Left lobe of liver (tissue), 2 donors: ENCODE results near the gene GPHB5. TPM values are rescaled to one million over a fixed set of nuclear protein-coding genes. Genes with fewer than 3 reads are reported as not detected.
"Not testable (repeated sequence)": the region's sequence is repeated elsewhere in the genome, so short reads cannot be mapped to it uniquely, and the experiment has no call there.

ENCODE experiments used
- ATAC-seq: fragments of 200-7000 bp; cut with Tn5 transposase; one replicate; pipeline ENCODE4 v1.9.1; 2020; ENCODE audit warnings: mild to moderate bottlenecking, moderate library complexity
- DNase-seq: peaks from one replicate; pipeline ENCODE4 v3.0.0-alpha.2; 2020; ENCODE audit warnings: low spot score
- total RNA-seq: library from RNA; stranded (reverse); gene quantifications from one replicate; pipeline ENCODE4 v1.2.1, GENCODE V29; 2021
- donor health status: DM: no; HTN: no; CAD: no; lungs with moderate emphysema.
- donor health status: DM: no; HTN: yes; CAD: no.

GPHB5 gene
- total RNA-seq, 1 donor from 2014 or later: not detected

DNA sequence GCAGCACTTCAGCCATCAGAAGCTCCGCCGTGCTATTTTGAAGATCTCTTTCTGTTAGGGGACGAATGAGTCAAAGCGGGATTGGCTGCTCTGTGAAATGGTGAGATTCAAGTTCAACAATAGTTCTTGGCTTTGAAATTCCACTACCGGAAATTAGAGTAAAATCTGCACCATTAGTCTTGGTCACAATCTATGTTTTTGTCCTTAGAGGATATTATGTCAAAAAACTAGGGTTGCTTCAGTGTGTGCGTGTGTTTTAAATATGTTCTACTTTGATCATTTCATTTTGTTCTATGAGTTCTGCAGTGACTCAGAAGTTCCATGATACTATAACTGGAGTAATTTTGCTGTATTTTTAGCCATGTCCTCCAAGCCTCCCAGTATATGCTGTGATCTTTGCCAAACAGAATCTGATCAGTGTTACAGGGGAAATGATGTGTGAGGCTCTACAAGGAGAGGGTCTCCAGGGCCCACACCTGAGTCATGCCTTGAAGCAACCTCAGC is 22.6 kb downstream of the GPHB5 start:
- DNase-seq (no peak), ATAC-seq (no peak)

DNA sequence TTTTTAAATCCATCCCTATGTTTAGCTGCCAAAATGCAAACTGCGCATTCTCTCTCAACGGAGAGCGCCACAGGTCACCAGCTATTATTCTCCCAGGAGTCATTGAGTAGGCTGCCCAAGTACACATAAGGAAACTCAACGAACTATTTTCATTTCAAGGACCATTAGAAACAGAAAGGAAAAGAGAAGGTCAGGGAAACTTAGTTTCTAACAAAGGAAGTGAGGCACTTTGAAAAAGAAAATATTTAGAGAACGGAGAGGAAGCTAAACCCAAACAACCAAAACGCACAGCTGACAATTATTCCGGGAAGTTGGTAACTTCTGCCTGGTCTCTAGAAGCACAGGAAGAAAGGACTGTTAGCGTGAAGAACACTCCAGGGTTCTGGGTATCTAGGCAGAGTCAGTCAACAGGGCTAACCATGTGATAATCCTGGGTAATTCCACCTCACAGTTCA is 23.5 kb downstream of the GPHB5 start:
- no peak for DNase-seq
- ATAC-seq: no peak

DNA sequence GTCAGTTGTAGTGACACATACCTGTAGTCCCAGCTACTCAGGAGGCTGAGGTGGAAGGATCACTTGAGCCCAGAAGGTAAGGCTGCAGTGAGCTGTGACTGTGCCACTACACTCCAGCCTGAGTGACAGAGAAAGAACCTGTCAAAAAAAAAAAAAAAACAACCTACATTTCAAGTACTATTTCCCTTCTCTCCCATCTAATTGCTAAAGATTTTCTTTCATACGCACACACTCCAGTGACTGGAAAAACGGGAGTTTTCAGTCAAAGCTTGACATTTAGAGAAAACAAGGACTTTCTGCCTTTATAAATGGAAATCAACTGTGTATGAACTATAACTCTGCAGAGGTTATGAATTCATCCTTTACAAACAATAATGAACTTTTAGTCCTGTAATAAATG is 25.9 kb downstream of the GPHB5 start:
- DNase-seq (no peak), ATAC-seq (no peak)

DNA sequence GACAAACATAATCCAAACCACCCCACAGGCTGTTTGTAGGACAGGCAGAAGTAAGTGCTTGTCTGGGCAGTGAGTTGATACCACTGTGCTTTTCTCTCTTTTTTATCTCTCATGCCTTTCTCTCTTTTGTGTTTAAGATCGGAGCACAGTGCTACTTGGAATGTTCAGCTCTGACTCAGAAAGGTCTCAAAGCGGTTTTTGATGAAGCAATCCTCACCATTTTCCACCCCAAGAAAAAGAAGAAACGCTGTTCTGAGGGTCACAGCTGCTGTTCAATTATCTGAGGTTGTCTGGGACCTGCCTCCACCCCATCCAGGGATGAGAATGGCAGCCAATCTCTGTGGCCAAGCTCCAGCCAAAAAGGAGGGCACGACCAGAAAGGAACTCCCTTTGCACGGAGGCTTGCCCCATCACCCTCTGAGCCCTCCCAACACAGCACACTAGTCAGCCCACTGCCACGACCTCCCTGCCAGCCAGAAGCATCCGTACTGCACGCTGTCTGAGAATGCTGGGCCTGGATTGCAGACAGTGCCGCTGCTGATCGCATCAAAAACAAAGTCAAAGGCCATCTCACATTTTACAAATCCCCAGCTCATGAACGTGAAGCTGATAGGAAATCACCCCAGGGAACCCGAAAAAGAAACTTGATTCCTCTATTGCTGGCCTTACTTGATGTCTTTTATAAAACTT is 27.8 kb downstream of the GPHB5 start:
- ATAC-seq: no peak
- no peak for DNase-seq

DNA sequence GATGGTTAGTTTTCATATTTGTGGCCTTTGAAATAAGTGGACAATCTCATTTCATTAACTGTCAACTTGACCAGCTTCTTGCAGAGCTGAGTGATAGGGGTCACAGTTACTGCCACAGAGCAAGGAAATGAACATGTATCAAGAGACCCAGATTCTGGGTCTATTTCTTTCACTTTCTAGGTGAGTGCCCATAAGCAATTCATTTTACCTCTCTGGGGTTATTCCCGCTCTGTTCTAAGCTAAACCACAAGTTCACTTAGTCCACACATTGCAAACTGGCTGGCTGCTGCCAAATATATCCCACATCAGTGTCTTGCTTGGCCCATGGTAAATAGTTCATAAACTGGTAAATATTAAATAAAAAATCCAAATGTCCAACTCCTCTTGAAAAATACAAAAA is 29.9 kb downstream of the GPHB5 start:
- no peak for DNase-seq
- ATAC-seq: no peak

DNA sequence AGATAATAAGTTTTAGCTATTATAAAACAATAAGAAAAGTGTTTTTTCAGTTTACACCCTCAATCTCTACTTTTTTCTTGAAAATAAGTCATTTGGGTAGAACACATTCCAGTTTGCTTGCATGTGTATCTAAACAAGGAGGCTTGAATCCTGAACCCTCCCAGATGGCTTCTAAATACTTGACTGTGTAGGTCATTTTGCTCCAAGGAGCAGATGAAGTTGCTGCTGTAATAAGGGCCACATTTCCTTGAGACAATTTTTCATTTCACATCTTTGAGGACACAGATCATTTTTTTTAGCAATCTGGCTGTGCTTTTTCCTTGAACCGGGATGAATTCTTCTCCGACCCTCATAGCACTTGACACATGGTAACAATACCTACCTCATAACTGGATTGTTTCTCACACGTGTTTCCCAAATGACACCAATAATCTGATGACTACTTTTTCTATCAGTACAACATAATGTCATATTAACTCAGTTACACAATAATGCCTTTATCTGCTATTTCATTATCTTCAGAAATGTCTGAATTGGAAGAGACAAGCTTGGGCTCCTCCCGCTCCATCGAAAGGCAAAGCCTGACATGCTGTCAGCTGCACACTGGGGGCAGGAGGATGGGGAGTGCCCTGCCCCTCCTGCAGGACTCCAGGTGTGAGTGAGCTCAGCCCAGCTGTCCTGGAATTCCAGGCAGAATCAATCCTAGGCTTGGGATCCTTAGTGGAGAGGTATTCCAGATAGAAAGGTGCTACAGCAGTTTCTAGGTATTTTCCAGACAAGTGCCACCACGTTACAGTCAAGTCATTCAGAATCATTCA is 30.9 kb downstream of the GPHB5 start:
- DNase-seq: no peak
- ATAC-seq: no peak

DNA sequence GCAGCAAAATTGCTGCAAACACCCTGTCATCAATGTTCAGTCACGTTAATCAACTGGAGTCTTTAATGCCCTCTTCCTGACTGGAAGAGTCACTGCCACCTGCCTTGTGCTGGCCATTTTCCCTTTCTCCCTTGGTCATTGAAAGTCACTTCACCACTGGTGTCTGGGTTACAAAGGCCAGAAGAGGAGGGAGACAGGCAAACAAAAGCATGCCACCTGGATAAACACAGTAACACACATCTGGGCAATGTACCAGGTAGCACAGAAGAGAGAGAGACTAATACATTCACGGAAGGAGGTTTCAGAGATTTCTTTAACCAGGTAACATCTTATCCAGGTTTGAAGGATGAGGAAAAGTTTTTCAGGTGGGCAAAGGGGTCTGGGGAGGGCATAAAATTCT is 32.7 kb downstream of the GPHB5 start:
- peak; percentile 66 for ATAC-seq
- no peak for DNase-seq

DNA sequence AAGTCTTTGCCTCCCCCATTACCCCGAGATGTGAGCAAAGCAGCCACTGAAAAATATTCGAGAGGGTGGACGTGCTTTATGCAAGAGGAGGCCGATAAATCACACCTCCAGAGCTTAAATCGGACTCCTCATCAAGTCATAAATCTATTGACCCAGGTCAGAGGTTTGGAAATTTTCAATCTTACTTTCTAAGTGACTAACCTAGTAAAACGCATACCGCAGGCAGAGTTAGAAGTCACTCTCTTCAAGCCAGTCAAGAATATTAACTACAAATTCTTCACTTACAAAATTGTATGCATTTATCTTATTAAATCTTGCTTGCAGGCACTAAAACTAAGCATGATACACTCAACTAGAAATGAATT is 34.9 kb downstream of the GPHB5 start:
- no peak for ATAC-seq
- no peak for DNase-seq

DNA sequence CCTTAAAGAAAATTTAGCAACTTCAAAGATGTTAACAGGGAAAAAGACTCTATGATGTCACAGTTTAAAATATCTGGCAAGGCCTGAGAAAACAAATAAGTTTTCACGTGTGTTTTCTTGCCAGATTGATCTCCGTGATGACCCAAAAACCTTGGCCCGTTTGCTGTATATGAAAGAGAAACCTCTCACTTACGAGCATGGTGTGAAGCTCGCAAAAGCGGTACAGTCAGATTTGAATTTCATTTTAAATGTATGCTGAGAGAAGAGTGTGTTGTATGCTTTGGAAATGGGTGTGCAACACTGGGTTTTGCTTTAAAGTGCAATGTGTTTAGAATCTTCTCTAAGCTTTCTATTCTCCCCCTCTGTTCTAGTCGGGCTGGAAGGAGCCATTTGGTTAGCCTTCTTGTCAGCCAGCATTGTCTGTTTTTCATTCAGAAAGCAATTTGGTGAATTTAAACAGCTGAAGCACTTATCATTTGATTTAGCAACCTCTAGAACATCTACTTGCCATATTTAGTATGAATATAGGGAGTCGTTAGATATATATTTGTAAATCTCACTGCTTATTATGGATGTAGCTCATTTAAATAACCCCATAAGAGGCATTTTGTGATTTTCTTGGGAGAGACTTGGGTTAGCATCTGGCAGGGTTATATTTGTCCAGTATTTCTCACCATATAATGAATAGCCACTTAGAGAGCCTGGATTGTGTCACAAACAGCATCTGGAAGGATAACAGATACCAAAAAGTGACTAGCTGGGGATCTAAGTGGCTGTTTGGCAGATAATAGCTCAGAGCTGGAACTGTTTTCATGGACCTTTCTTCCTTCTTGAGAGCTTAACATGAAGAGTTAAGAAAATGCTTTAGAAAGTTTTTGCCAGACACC is 35.5 kb downstream of the GPHB5 start:
- no peak for ATAC-seq
- no peak for DNase-seq

DNA sequence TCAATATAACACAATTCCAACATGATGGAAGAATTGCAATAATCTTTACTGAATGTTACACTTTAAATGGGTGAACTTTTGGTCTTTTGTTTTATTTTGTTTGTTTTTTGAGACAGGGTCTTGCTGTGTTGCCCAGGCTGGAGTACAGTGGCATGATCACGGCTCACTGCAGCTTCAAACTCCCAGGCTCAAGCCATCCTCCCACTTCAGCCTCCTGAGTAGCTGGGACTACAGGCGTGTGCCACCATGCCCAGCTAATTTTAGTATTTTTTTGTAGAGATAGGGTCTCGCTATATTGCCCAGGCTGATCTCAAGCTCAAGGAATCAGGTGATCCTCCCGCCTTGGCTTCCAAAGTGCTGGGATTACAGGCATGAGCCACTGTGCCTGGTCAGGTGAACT is 38.8 kb downstream of the GPHB5 start:
- ATAC-seq, DNase-seq: not testable (repeated sequence)

DNA sequence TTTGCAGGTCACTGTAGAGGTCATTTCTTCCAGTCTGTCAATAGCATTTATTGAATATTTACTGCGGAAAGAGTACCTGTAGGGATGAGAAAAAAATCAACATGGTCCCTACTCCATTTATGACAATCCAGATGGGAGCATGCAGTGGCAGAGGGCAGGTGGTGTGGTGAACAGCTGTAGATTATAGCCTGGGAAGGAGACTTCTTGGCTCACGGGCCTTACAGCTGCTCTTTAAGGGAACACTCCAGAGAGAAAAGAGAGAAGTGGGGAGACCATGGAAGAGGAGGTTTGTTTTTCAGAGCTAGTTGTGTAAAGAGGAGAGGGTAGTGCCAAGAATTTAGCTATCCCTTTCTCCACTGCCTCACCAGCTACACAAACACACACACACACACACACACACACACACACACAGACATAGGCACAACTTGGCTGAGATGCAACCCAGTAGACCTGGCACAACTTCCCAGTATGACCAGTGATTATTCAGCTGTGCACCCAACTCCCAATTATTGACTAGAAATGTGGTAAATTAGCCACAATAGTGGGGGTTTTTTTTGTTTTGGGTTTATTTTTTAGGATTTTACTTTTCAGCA is 41.0 kb downstream of the GPHB5 start:
- ATAC-seq (peak; percentile 33), DNase-seq (no peak)

DNA sequence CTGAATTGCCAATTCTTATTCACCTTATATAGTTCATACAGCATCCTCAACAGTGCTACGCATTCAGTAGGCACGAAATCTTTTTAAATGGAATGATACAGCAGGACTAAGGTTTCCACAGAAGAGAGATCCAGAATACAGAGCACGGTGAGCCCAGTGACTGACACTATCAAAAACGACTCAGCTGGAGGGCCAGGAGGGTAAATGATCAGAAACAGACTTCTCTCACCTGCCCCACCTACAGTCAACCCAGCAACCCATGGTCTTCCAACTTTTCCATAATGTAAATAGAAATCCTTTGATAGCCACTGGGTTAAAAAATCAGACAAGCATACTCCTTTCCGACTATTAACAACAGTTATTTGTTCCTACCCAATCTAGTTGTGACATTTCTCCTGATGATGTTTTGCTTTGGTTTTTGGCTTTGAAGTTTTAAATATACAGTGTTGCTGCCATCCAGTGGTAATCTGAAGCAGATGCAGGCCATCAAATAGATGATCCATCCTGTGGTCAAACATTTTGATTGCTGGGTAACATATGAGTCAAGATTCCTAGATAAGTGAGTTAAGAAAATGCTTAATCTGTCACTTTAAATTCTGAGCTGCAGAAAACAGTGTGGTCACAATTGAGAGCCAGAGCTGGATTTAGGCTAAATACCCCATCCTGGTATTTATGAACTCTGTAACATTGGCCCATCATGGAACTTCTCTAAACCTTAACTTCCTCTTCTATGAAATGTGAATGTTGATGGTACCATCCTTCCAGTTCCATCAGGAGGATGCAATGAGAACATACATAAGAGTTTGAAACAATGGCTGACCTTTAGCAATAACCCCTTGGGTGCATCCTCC is 42.0 kb downstream of the GPHB5 start:
- no peak for DNase-seq
- peak; percentile 91 for ATAC-seq

DNA sequence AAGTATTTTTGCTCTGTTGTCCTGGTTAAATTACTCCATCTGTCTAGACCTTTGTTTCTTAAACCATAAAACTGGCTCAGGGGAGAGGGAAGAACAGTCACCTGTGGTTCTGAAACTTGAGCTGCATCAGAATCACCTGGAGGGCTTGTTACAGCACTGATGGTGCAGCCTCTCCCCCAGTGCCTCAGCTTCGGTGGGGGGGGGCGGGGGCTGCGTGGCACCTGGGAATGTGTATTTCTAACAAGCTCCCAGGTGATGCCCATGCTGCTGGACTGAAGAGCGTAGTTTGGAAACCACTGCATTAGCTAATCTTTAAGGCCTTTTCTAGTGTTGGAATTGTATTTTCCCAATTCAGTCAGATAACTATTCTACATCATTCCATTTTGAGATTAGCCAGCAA is 42.7 kb downstream of the GPHB5 start:
- DNase-seq (no peak), ATAC-seq (no peak)

DNA sequence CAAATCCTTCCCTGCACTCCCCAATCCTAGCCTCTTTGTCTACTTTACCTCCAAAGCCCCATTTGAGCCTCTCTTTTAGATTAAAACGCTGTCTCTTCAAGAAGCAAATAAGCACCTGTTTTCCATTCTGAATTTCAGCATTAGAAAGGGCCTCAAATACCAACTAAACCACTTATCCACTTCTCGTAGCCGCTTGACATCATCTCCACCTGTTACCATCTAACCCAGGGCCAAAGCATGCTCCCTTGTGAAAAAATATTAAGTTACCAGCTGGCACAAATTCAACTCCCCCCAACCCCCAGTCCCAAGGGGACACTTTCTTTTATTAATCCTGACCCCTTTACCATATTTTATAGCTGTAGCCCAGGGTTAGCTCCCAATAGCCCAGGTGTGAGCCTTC is 43.1 kb downstream of the GPHB5 start:
- ATAC-seq: no peak
- no peak for DNase-seq

DNA sequence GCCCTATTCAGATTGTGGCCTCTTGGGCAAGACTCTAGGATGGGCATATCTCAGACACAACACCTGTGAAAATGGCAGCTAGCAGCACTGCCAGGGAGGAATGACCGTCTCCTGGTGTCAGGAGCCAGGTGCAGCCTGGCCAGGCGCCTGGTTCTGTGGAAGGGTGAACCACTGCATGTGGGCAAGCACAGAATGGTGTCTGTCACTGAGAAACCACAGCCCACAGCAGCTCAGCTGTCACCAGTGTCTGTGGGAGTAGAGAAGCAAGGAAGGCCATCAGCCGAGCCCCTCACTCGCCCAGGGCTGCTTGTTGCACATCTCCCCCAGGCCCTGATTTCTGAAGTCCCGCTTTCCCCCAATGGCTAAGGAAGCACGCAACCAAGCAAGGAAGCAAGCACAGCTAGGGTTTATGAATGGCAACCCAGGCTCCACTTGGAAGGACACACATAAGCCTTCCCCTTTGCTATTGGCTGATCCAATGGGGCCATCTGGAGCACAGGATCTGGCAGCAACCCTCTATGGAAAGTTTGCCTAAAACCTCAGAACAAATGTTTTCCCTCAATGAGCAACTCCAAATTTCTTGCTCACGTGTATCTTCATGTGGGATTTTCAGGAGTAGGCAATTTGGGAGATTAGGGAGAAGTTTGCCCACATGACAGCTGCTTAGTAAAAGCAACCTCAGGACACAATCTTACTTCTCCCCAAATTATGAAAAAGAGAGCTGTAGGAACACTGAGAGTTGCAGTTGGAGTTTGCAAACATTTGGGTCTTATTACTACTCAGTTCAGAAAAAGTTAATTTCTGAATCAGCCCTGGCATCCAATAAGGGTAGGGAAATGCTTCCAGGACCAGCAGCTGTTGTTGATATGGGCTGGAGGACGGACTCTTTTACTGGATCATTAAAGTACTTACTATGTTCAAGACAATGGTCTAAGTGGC is 44.7 kb downstream of the GPHB5 start:
- DNase-seq (no peak), ATAC-seq (no peak)

DNA sequence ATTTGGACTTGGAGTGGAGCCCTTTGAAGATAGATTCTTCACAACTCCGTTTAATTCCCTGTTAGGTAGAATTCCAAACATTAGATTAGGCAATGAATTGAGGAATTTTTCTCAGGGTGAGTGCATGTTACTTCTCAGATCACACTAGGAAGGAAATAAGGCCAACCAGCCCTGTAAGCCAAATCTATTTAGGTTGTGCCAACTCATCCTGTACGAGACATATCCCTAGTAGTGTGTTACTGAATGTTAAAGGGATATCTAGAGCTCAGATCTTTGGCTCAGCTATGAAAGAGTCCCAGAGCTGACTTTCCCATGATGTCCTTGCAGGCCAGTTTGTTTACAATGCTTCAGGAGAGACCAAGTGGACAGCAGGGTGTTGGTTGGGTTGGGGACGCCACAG is 45.6 kb downstream of the GPHB5 start:
- DNase-seq: no peak
- ATAC-seq: no peak

DNA sequence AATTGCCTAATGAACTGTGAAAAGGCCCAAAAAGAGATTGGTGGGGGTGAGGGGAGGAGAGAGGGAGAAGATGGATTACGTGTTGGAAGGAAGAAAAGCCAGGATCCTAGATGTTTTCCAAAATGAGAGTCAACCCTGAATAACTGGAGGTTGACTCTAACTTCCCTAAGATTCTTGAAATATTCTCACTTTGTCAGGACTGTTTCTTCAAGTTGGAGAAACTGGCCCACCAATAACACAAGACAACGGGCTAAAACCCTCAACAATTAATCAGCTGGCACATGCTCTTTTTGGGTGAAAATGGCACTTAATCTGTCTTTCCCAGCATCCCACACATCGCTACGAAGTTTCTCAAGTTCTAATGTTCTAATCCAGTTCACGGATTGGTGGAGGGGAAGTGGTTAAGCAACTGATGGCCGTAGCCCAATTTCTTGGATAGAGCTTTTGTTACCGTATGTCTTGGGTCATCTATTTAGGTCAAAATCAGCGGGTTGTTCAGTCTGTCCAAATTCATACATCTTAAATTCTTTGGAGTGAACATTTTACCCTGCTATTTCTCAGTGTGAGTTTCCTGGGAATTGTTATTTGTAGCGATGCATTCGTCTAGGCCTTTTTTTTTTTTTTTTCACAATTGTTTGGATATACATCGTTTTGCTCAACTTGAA is 49.0 kb downstream of the GPHB5 start:
- DNase-seq (no peak), ATAC-seq (no peak)

DNA sequence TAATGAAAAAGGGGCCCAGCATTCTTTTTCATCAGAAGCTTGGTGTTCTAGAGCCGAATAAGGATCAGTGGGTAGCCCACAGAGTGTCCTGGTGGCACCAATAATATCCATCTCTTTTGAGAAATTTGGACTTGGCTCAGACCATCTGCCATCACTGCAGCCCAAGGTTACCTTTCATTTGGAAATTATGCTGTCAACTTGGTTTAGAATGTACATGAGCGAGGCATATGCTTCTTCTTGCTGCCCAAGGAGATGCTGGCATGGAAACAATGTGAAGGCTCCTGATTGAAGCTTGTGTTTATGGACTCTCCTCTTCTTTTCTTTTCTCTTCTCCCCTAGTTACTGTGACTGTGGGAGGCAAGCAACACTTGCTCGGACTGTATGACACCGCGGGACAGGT is 50.0 kb downstream of the GPHB5 start:
- no peak for DNase-seq
- no peak for ATAC-seq
